Measurements from ENCODE around the gene VPS18.
A peak's percentile ranks its signal among the peaks of the same experiment; 100 is the strongest.

Gene VPS18

DNA sequence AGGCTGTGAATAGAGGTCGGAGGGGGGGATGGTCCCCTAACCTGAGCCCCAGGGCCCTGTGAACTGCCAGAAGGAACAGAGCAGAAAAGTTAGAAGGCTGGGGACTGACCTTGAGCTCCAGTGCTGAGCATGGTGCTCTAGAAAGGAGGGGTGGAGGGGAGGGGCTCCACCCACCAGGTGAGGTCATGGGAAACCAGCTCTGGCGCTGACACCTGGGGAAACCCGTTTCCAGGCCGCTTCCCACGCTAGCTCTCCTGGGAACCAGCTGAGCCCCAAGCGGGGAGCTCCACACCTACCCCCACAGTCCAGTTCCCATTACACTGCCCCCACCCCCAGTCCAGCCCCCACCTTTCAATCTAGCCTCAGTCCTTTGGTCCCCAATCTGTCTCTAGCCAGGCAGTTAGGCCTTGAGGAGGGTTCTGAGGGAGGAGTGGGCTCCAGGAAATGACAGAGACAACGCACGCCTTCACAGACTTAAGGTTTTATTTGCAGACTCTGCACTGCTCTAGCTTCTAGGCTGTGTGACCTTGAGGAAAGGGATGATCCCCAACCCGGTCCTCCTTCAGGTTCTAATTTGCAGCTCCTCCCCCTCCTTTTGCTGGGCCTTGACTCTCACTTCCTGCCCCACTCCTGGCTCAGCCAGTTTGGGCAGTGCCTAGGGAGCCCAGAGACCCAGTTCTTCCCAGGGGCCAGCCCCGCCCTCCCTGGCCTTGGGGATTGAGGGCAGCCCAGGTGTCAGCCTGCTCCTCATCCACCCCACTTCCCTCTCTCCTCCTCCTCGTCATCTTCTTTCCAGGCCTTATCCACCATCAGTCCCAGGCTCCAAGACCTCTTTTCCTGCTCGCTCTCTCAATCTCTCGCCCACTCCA, 22.3 kb upstream of the VPS18 start:
- DNase-seq (ENCODE audit: low read depth): no peak

DNA sequence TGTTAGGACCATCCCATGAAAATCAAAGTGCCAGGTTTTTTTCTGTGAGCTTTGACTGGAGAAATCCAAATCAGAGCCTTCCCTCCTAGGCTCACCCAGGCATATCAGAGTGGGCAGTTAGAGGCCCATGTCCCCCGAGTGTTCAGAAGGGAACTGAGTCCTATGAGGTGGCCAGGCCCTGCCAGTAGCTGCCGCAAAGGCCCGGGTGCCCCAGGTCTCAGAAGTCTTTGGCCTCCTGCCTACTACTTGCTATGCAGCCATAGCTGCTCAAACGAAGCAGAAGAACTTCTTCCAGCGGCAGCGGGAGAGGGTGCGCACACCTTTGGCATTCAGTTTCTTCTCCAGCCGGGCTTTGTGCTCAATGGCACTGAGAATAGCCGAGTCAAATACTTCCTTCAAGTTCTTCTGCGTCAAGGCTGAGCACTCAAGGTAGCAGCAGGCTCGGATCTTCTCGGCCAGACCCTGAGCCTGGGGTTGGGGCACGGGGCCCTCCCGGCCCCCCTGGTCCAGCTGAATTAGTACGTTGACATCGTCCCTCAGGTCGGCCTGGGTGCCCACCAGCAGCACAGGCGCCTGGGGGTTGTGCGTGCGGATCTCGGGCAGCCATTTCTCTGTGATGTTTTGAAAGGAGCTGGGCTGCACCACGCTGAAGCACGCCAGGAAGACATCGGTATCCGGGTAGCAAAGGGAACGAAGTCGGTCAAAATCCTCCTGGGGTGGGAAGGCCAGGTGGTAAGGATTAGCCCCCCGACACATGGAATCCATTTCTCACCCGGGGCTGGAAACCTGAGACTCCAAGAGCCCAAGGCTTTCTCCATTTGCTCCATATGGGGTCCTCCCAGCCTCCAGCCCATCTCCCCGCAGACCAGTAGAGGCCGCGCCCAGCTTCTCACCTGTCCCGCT, 21.2 kb upstream of the VPS18 start:
- DNase-seq (ENCODE audit: low read depth): no peak

DNA sequence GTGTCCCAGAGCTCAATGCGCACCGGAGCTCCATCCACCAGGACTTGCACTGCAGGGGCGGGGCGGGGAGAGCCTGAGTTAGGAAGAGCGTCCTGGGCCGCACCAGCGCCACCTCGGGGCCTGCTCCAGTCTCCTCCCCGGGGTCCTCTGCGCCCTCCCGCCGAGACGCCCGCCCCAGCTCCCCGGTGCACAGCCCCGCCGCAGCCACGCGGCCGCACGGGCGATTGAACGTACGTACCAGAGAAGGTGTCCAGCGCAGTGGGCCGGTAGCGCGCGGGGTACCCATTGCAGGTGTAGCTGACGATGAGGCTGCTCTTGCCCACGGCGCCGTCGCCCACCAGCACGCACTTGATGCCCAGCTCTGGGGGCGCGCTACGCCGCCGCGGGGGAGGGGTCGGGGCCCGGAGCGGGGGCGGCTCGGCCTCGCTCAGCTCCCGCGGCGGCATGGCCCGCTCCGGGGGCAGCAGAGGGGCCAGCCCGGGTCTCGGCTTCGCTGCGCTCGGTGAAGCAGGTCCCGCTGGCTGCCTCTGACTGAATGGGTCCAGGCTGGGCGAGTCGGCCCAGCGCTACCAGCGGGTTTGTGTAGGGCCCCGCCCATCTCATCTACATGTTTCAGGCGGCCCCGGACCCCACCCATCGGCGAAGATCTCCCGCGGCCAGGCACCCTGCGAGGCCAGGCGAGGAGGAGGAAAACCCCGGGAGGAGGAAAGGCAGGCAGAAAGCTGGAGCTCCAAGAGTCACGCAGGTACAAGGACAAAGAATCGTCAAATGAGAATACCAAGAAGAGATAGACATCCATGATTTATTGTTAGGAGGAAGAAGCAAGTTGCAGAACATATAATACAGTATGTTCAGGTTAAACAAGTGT, 20.3 kb upstream of the VPS18 start, which contains the start of gene RHOV:
Gene RHOV (minus strand): TSS at position 541 of the 868 bp plus-strand sequence. CDS start 95 bp downstream, at position 446.
- DNase-seq (ENCODE audit: low read depth): peak; percentile 68

DNA sequence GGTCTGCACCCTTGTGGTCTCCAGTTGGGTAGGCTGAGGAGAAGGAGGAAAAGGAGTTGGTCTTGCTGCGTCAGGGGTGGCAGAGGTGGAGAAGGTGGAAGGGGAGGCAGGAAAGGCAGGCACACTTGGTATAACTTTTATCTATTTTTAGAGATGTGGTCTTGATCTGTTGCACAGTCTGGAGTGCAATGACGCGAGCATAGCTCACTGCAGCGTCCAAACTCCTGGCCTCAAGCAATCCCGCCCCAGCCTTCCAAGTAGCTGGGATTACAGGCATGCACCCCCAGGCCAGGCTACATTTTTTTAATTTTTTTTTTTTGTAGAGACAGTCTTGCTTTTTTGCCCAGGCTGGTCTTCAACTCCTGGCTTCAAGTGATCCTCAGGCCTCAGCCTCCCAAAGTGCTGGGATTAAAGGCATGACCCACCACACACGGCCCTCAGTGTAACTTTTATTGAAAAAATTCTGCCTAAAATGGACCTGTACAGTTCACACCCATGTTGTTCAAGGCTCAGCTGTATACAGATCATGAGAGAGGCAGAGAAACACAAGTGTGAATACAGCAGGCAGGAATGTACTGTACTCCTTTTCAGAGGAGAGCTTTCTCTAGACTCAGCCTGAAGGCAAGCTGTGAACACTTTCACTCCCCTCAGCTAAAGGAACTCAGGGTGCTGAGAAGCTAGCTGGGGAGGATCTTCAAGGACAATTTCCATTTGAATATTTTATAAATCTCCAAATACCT, 18.1 kb upstream of the VPS18 start:
- peak; percentile 59 for DNase-seq (ENCODE audit: low read depth)

DNA sequence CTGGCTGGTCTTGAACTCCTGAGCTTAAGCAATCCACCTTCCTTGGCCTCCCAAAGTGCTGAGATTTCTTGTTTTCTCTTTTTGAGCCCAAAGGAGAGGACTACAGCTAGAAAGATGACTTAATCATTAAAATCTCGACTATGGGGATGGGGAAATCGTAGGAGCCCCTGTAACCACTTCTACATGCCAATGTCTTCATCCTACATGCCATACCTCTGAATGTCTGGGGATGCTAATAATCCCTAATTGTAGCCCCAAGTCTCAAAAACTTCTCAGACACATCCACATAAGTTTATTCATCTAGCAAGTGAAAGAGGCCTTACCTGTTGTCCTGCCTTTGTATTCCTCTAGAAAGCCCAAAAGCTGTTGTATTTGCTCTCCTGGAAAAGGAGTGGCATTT, 16.6 kb upstream of the VPS18 start:
- DNase-seq (ENCODE audit: low read depth): no peak

DNA sequence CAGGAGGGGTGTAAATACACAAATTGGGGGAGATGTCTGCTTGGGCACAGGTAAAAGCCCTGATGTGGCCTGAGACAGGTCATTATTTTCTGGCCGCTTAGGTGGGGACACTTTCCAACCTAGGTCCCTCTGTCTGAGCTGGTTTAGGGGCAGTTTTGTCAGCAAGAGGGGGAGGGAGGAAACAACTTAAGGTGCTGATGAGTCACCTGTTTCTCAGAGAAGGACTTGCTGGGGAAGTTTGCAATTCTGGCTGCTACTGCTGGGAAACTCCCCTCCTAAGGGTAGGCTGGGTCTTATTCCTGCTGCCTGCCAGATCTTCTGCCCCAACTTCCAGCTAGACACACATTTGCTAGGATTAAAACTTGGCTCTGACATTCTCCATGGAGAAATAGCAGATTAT, 15.5 kb upstream of the VPS18 start:
- peak; percentile 77 for DNase-seq (ENCODE audit: low read depth)

DNA sequence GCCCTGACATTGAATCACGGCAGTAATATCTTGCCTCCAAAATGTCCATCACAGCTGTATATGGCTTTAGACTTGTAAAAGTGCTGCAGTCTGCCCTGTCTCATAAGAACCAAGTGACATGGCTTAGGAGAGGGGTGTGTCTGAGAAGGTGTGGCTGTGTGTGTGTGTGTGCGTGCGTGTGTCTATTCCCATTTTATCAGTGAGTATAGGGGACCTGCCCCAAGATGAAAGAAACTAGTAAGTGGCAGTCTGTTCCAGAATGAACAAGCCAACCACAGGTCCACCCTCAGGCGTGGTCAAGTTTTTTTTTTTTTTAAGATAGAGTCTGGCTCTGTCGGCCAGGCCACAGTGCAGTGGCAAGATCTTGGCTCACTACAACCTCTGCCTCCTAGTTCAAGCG, 14.6 kb upstream of the VPS18 start:
- no peak for DNase-seq (ENCODE audit: low read depth)

DNA sequence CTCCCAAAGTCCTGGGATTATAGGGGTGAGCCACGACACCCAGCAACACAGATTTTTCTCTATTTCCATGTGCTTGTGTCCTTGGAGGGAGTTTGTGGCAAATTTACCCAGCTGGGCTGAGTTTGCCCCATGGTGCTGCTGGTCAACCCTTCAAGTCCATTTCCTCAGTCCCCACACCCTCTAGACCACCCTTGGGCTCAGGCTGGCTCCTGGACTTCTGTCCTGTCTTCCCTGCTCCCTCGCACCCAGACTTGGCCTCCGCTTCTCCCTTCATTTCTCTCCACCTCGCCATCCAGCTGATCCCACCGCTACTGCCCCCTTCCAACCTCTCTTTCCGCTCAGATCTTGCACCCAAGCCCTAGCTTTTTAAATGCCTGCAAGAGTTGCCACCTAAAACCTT, 12.9 kb upstream of the VPS18 start:
- no peak for DNase-seq (ENCODE audit: low read depth)

DNA sequence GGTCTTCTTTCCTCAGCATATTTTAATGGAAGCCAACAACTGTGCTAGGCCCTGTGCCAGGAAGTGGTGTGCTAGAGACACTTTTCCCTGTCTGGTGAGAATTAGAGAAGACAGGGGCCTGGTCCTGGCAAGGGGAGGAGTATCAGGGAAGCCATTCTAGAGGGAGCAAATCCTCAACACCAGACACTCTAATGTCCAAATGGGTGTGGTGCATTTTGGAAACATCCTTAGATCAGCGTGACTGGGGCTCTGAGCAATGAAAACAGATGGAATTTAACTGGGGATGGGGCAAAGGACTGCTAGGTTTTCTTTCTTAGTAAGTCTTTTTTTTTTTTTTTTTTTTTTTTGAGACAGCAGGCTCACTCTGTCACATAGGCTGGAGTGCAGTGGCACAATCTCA, 7.7 kb upstream of the VPS18 start:
- no peak for DNase-seq (ENCODE audit: low read depth)

DNA sequence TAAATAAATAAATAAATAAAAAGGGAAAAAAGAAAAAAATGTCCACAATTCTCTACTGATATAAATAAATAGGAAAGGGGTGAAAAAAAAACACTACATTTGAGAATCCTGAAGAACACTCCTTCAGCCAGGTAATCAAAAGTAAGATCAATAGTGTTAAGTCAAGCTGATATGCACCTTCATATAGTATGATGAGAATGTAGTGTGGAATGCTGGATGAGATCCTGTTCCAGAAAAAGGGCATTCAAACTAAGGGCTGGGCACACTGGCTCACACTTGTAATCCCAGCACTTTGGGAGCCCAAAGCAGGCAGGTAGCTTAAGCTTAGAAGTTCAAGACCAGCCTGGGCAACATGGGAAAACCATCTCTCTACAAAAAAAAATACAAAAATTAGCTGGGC, 5.1 kb upstream of the VPS18 start:
- DNase-seq (ENCODE audit: low read depth): no peak

DNA sequence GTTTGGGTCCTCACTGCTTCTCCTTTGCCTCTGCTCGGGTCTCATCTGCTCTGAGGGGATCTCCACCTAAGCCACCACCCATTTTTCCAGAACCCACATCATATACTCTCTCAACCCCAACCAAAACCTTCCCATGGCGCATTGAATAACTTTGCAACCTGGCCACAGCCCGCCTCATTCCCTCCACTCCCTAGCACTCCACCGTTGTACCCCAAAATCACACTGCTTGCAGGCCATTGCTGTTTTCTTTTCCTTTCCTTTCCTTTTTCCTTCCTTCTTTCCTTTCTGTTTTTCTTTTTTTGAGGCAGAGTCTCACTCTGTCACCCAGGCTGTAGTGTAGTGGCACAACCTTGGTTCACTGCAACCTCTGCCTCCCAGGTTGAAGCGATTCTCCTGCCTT, 3.1 kb upstream of the VPS18 start:
- DNase-seq (ENCODE audit: low read depth): no peak

DNA sequence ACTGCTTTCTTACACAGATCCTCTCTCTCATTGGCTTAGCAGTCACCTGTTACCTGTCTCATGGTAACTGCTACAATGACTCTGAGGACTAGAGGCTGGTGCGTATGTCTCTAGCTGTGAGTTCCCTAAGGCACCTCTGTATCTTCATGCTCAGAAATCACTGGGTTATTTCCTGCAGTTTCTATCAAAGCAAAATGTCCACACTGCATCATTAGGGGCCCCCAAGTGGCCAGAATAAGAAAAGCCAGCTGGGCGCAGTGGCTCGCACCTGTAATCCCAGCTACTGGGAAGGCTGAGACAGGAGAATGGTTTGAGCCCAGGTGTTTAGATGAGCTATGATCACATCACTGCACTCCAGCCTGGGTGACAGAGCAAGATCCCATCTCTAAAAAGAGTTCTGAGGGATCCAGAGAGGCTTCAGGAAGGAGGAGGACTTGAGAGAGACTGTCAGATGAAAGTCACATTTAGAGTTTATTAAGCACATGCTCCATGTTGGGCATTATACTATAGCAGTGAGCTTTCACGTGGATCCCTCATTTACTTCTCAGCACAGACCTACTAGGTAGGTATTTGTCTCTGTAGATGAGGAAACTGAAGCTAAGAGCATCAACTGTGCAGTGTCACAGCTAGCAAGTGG, 2.3 kb upstream of the VPS18 start:
- peak; percentile 66 for DNase-seq (ENCODE audit: low read depth)

DNA sequence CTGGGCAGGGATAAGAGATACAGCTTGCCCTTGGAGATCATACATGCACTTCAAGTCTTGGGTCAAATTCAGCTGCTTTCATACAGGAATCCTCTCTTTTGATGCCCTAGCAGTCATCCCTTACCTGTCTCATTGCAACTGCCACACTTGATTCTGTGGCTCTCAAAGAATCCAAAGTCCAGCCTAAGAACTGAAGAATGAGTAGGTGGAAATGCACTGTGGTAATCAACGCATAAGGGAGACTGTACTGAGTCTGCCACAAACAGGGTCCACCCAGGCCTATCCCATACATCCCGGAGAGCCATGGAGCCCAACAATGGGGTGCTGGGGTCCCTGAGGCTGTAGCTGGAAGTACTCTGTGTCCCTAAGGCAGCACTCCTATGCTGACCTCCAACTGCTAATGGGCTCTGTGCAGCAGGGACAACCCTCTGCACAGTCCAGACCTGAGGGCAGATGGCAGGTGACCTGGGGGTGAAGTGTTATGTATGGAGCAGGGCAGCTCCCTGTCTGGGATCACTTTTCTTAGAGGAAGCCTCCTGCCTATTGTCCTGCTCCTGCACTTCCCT, 1.7 kb upstream of the VPS18 start:
- DNase-seq (ENCODE audit: low read depth): no peak

DNA sequence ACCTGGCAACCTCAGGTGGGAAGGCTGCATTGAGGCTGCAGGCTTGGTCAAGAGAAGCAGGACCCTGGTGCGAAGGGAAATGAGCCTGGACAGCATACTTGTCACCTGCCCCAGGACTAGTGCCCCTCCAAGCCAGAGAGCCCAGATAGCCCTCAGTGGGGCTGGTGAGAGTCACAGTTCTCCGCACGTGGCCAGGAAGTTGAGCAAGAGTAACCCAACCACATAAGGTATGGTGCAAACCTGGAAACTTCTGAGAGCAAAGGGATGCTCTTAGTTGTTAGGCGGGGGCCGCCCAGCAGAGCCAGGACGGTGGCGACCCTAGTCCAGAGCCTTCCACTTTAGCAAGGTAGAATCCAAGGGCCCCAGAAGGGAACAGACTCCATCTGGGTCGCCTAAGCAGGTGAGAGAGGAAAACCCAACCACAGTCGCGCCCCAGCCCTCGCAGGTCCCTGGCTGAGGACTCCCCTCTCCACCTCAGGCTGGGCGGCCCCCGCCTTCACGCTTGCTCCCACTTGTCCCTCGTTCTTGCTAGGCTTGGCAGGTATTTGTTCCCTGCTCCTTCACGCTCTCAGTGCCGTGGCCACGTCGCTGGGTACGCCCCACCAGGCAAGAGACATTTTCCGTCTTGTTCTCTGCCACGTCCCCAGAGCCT, 1.1 kb upstream of the VPS18 start:
- no peak for DNase-seq (ENCODE audit: low read depth)

DNA sequence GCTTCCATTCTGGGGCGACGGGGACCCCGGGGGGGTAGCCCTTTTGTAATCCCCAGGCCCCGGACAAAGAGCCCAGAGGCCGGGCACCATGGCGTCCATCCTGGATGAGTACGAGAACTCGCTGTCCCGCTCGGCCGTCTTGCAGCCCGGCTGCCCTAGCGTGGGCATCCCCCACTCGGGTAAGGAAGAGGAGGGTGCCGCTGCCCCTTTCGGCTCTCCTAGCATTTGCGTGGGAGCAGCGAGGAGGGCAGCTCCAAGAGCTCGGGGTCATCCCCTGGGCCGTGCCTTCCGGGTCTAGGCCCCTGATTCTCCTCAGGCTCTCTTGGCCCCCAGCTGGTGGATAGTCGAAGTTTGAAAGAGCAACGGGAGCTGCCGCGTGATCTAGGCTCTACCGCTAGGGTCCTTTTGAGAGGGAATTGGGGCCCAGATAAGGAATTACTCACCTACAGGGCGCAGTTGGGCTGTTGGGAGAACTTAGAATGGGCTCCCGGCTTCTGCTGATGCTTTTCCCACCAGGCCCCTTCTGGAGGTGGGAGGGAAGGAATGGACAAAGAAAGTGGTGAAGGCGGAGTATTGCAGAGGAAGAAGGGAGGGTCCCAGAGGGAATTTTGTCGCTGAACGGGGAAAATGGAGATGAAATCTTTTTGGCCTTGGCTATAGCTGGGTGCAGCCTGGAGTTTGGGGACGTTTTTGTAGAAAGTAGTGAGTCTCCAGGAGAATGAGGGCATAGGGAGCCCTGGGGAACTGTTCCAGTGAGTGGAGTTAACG, 615 bp downstream of the VPS18 start:
- peak; percentile 93 for DNase-seq (ENCODE audit: low read depth)

DNA sequence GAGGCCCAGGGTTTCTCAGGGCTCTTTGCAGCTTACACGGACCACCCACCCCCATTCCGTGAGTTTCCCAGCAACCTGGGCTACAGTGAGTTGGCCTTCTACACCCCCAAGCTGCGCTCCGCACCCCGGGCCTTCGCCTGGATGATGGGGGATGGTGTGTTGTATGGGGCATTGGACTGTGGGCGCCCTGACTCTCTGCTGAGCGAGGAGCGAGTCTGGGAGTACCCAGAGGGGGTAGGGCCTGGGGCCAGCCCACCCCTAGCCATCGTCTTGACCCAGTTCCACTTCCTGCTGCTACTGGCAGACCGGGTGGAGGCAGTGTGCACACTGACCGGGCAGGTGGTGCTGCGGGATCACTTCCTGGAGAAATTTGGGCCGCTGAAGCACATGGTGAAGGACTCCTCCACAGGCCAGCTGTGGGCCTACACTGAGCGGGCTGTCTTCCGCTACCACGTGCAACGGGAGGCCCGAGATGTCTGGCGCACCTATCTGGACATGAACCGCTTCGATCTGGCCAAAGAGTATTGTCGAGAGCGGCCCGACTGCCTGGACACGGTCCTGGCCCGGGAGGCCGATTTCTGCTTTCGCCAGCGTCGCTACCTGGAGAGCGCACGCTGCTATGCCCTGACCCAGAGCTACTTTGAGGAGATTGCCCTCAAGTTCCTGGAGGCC, 5.4 kb downstream of the VPS18 start:
- DNase-seq (ENCODE audit: low read depth): no peak

DNA sequence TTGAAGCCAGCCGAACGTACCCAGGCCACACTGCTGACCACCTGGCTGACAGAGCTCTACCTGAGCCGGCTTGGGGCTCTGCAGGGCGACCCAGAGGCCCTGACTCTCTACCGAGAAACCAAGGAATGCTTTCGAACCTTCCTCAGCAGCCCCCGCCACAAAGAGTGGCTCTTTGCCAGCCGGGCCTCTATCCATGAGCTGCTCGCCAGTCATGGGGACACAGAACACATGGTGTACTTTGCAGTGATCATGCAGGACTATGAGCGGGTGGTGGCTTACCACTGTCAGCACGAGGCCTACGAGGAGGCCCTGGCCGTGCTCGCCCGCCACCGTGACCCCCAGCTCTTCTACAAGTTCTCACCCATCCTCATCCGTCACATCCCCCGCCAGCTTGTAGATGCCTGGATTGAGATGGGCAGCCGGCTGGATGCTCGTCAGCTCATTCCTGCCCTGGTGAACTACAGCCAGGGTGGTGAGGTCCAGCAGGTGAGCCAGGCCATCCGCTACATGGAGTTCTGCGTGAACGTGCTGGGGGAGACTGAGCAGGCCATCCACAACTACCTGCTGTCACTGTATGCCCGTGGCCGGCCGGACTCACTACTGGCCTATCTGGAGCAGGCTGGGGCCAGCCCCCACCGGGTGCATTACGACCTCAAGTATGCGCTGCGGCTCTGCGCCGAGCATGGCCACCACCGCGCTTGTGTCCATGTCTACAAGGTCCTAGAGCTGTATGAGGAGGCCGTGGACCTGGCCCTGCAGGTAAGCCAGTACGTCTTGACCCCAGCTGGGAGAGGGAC, 6.2 kb downstream of the VPS18 start:
- DNase-seq (ENCODE audit: low read depth): no peak

DNA sequence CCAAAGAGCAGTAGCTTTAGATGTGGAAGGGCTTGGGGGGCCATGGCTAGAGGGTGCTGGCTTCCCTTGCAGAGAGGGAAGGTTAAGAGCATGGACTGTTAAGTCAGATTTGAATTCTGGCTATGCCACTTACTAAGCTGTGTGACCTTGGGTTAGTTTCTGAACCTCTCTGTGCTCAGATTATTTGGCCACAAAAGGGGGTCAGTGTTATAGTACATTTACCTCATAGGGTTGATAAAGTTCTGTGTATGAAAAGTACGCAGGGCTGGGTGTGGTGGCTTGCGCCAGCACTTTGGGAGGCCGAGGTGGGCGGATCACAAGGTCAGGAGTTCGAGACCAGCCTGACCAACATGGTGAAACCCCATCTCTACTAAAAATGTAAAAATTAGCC, 6.8 kb downstream of the VPS18 start:
- DNase-seq (ENCODE audit: low read depth): no peak

All from ELR (cell line).